ENCODE results near the gene DISP1.

Gene DISP1

GRCh38 chr1:222861062-222861461 lies 46.2 kb downstream of the DISP1 start:
- no peak for DNase-seq (ENCODE audit: low spot score)
